HEK293 (cell line): ENCODE data around the gene AMMECR1.

Experiments
- CTCF ChIA-PET: fragments of 350-600 bp; formaldehyde crosslinking; extraction: SDS; loops from one replicate; lab custom pipeline; 2021; ENCODE audit warnings: antibody characterized with exemption; lab: Yijun Ruan, JAX
- POLR2A ChIA-PET: fragments of 300-600 bp; formaldehyde crosslinking; extraction: SDS; loops from one replicate; lab custom pipeline; 2020; ENCODE audit warnings: antibody characterized with exemption, inconsistent platforms; lab: Yijun Ruan, JAX
- H3K27ac ChIP-seq: fragments of 200-500 bp; sonication (Bioruptor generic); 2 replicates; pipeline ENCODE4 v1.5.1; 2014; ENCODE audit warnings: low read depth, low read length, control low read depth, inconsistent platforms; ENCODE audit errors: extremely low read depth
- H3K36me3 ChIP-seq, 2 experiments: fragments of 200-500 bp in 1 of 2; sonication (Bioruptor generic) in 1 of 2; 1 replicate in 1 of 2; 2 replicates in 1 of 2; pipeline ENCODE4 v1.5.1; 2014 to 2017; ENCODE audit warnings: inconsistent platforms in 2 of 2, low read length in 2 of 2; ENCODE audit not compliant: control insufficient read depth in 2 of 2, insufficient read depth in 1 of 2
- H3K4me1 ChIP-seq: fragments of 200-500 bp; sonication (Bioruptor generic); 2 replicates; pipeline ENCODE4 v1.5.1; 2014; ENCODE audit warnings: mild to moderate bottlenecking, low read length, inconsistent platforms; ENCODE audit not compliant: control insufficient read depth, insufficient read depth
- H3K4me3 ChIP-seq: 2 replicates; pipeline ENCODE4 v1.5.1; 2011; ENCODE audit warnings: low read depth, mild to moderate bottlenecking, control low read depth, low read length, moderate library complexity
- H3K9me3 ChIP-seq: fragments of 200-500 bp; sonication (Bioruptor generic); 2 replicates; pipeline ENCODE4 v1.5.1; 2014; ENCODE audit warnings: low read depth, low read length, inconsistent platforms; ENCODE audit not compliant: control insufficient read depth, insufficient read depth
- FEZF1 ChIP-seq: fragments of 450-650 bp; formaldehyde crosslinking; IDR thresholded peaks from 2 replicates; pipeline ENCODE4 v1.5.1; 2016; ENCODE audit warnings: missing biosample characterization, missing genetic modification characterization
- PRDM6 ChIP-seq: fragments of 450-650 bp; formaldehyde crosslinking; IDR thresholded peaks from 2 replicates; pipeline ENCODE4 v1.5.1; 2017; ENCODE audit warnings: missing biosample characterization, missing genetic modification characterization
- ZBTB48 ChIP-seq: fragments of 450-650 bp; formaldehyde crosslinking; IDR thresholded peaks from 2 replicates; pipeline ENCODE4 v1.5.1; 2016; ENCODE audit warnings: missing biosample characterization, missing genetic modification characterization
- ZNF114 ChIP-seq: fragments of 450-650 bp; formaldehyde crosslinking; IDR thresholded peaks from 2 replicates; pipeline ENCODE4 v1.5.0; 2017; ENCODE audit warnings: missing biosample characterization, missing genetic modification characterization
- ZNF16 ChIP-seq: fragments of 450-650 bp; formaldehyde crosslinking; IDR thresholded peaks from 2 replicates; pipeline ENCODE4 v1.5.1; 2016; ENCODE audit warnings: low read depth, missing biosample characterization, missing genetic modification characterization
- ZNF521 ChIP-seq: fragments of 450-650 bp; formaldehyde crosslinking; IDR thresholded peaks from 2 replicates; pipeline ENCODE4 v1.5.1; 2017; ENCODE audit warnings: missing biosample characterization, mild to moderate bottlenecking, missing genetic modification characterization
- ZNF549 ChIP-seq: fragments of 450-650 bp; IDR thresholded peaks from 2 replicates; pipeline ENCODE4 v1.5.1; 2018; ENCODE audit warnings: missing biosample characterization, missing genetic modification characterization, mild to moderate bottlenecking, inconsistent platforms, moderate library complexity
- ZNF776 ChIP-seq: fragments of 450-650 bp; formaldehyde crosslinking; IDR thresholded peaks from 2 replicates; pipeline ENCODE4 v1.5.0; 2017; ENCODE audit warnings: missing biosample characterization, missing genetic modification characterization, borderline replicate concordance
- ZNF777 ChIP-seq: fragments of 450-650 bp; formaldehyde crosslinking; IDR thresholded peaks from 2 replicates; pipeline ENCODE4 v1.5.1; 2017; ENCODE audit warnings: missing biosample characterization, missing genetic modification characterization, borderline replicate concordance
- ZSCAN18 ChIP-seq: fragments of 450-650 bp; formaldehyde crosslinking; IDR thresholded peaks from 2 replicates; pipeline ENCODE4 v1.5.1; 2016; ENCODE audit warnings: missing biosample characterization, missing genetic modification characterization
- TF ChIP-seq, protein P1 (sequence below): fragments of 450-650 bp; formaldehyde crosslinking; IDR thresholded peaks from 2 replicates; pipeline ENCODE4 v1.5.1; 2016; ENCODE audit warnings: missing biosample characterization, missing genetic modification characterization

AMMECR1 gene

DNA sequence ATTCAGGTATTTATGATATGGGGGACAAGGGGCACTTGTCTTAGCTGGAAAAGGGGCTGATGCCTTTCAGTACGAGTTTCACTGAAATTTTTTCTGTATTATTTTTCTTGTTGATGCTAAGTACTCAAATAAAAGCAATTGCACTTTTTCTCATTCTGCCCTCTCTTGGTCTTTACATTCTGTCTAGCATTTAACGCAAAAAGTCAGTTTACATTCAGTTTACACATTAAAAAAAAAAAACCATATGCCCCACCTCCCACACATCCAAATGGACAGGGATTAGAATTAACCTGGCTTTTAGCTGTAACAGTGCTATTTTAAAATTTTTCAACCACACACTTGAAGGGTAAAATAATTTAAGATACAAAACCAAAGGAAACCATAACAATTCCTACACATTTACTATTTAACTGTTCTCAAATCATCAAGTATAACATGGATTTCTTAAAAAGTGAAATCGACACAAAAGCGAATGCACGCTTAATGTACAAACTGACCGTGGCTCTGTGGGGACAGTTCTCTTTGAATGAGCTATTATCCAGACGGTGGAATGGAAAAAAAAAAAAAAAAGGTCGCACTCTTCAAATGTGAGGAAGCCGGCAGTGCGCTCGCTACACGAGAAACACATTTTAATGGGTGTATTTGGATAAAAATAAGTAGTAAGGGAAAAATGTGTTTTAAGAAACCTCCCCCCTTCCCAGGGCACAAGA is 1.4 kb downstream of the AMMECR1 start:
- POLR2A ChIA-PET = interaction anchor here (0.7 to 1.3 kb wide), 5 partner anchors 72 to 229 kb away, joined by 3 to 5 read pairs (median 4); no protein-coding TSS in a partner anchor

DNA sequence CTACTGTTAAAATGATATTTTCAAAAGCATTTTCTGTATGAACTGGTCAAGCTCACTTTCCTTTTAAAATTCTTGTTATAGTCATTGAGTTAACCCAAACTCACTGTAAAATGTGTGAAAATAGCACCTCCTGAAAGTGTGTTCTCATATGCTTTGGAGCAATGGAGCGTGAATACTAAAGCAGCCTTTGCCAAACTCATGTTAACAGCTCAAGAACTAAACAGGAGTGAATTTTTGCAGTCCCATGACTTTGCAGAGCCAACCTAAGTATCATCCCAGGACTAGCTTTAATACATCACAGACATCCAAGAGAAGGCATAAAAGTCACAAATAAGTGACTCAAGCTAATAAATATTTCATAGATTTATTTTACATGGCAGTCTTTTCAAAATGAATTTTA is 2.3 kb downstream of the AMMECR1 start:
- Histone ChIP-seq H3K4me1 (peaks cover 15% of the 10 kb centered on the region), H3K9me3 (no peaks in the 10 kb centered on the region), H3K27ac (no peak overlapping the region), H3K4me3 (no peak overlapping the region), H3K36me3 (no peaks in the 10 kb centered on the region)
- ChIA-PET CTCF (interaction anchor here (0.6 kb wide), 2 partner anchors 15 to 442 kb away, joined by 4 to 6 read pairs; no protein-coding TSS in a partner anchor), POLR2A (no interaction called here)
- TF ChIP-seq PRDM6 (peak; percentile 55), ZNF777 (tag by site-specific recombination) (no peak), ZNF521 (tag by site-specific recombination) (no peak), ZNF776 (tag by site-specific recombination) (no peak), ZSCAN18 (no peak), ZNF549 (tag by site-specific recombination) (no peak)

More for the DNA sequence above, 1.4 kb downstream of the AMMECR1 start:
- peak; percentile 96 for TF ChIP-seq PRDM6
- TF ChIP-seq FEZF1 (tag by site-specific recombination) = peak; percentile 75; the same call in 1 of the 2 replicates
- TF ChIP-seq, protein P1, sequence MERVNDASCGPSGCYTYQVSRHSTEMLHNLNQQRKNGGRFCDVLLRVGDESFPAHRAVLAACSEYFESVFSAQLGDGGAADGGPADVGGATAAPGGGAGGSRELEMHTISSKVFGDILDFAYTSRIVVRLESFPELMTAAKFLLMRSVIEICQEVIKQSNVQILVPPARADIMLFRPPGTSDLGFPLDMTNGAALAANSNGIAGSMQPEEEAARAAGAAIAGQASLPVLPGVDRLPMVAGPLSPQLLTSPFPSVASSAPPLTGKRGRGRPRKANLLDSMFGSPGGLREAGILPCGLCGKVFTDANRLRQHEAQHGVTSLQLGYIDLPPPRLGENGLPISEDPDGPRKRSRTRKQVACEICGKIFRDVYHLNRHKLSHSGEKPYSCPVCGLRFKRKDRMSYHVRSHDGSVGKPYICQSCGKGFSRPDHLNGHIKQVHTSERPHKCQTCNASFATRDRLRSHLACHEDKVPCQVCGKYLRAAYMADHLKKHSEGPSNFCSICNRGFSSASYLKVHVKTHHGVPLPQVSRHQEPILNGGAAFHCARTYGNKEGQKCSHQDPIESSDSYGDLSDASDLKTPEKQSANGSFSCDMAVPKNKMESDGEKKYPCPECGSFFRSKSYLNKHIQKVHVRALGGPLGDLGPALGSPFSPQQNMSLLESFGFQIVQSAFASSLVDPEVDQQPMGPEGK (tag by site-specific recombination) = no peak
- TF ChIP-seq ZNF16 (tag by site-specific recombination) = no peak
- TF ChIP-seq ZBTB48 (tag by site-specific recombination) = no peak
- no peak for TF ChIP-seq ZNF114 (tag by site-specific recombination)
- peak overlapping the region; percentile 90 for H3K4me3 ChIP-seq
- H3K4me1 ChIP-seq = peaks cover 10% of the 10 kb centered on the region
- H3K27ac ChIP-seq = no peak overlapping the region; the same call in 1 of the 2 replicates
- no peaks in the 10 kb centered on the region for H3K36me3 ChIP-seq
- no peaks in the 10 kb centered on the region for H3K9me3 ChIP-seq
- CTCF ChIA-PET = interaction anchor here (0.6 to 1.1 kb wide), 4 partner anchors 16 to 170 kb away, joined by 3 to 4 read pairs (median 4); no protein-coding TSS in a partner anchor
